GM08714 (cell line): ENCODE data around the gene RAPGEF4.

Source experiments
- H3K4me3 ChIP-seq: fragments of 200-500 bp; sonication (Bioruptor generic); 2 replicates; pipeline ENCODE4 v1.5.1; 2014; ENCODE audit warnings: mild to moderate bottlenecking, low read length, inconsistent platforms
- ZNF274 ChIP-seq: IDR thresholded peaks from 2 replicates; pipeline ENCODE4 v1.6.1; 2012; ENCODE audit warnings: mild to moderate bottlenecking, low read depth, low read length

Gene RAPGEF4

DNA sequence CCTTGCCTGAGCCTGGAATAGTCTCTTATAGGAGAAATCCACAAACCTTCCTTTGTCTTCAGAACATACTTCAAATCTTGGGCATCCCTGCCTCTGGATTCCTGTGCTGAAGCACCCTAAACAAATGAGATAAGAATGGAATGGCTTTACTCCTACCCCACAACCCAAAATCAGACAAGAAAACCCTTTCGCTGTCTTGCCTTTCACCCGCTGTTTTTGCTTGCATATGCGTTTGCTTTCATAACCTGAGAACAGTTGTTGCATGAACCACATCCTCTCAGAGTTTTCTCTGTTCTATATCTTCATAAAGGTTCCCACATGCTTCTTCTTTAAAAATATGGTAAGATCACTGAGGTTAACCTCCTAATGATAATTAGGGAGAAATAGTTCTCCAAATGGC is 207.9 kb downstream of the RAPGEF4 start:
- TF ChIP-seq ZNF274: no peak
- no peak overlapping the region for H3K4me3 ChIP-seq

GRCh38 chr2:172944022-172944793 is 208.6 kb downstream of the RAPGEF4 start:
- H3K4me3 ChIP-seq: no peak overlapping the region
- no peak for TF ChIP-seq ZNF274

GRCh38 chr2:172944794-172945509 is 209.3 kb downstream of the RAPGEF4 start:
- no peak for TF ChIP-seq ZNF274
- no peak overlapping the region for H3K4me3 ChIP-seq

- TF ChIP-seq ZNF274: no peak
- no peak overlapping the region for H3K4me3 ChIP-seq
Measured at GRCh38 chr2:172945510-172945850, 209.8 kb downstream of the RAPGEF4 start.

DNA sequence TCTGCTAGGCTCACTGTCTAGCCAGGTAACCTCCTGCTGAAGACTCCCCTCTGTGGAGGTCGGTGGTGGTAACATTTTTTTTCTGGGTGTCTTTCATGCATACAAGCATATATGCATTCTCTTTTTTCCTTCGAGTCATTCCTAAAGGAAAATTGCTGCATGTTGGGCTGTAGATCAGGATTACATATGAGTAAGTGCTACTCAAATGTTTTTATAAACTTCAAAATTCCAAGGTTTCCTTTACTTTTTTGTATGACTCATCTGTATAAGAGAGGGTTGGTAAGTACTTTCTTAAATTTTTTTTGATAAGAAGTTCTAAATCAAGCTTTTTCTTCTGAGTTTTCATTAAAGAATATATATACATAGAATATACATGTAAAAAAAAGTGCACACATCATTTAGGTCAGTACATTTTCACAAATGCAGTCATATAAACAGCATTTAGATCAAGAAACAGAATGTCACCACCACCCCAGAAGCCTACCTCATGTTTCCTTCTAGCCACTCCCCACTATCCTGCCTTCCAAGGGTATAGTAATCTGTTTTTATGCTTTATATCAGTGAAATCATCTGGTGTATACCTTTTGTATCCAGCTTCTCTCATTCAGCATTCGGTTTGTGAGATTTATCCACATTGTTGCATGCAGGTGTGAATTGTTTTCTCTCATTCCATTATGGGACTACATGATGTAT is 212.0 kb downstream of the RAPGEF4 start:
- no peak for TF ChIP-seq ZNF274
- H3K4me3 ChIP-seq: no peak overlapping the region

DNA sequence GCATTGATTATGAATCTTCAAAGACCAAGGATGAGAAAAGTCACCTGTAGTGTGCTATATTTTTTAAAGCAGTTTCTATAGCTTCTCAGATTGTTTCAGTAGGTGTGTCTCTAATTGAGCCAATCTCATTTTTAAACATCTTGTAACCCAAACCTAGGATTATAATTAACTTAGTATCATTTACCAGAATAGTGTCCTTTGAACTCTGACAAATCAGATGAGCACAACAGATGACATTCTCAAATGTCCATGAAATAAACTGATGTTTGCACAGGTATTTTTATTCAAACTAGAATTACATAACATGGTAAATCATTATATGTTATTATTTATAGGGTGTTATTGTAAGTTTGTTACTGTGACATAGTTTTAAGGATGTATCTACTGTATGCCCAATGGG is 213.9 kb downstream of the RAPGEF4 start:
- no peak for TF ChIP-seq ZNF274
- no peak overlapping the region for H3K4me3 ChIP-seq

DNA sequence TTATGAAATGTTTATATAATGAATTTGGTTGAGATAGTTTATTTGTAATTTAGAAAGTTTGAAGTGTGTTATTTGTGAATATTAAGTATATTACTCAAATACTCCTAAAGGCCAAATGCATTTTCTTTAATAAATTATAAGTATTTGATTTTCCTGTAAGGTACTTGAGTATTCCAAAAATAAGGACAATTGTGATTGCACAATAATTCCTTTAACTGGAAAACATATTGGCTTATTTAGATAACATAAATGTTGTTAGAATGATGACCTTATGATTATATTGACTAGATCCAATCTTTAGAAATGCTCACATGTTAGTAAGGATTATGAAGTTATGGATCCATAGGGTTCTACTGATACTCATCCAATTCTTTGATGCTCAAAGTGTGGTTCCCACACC is 214.9 kb downstream of the RAPGEF4 start:
- TF ChIP-seq ZNF274: no peak

DNA sequence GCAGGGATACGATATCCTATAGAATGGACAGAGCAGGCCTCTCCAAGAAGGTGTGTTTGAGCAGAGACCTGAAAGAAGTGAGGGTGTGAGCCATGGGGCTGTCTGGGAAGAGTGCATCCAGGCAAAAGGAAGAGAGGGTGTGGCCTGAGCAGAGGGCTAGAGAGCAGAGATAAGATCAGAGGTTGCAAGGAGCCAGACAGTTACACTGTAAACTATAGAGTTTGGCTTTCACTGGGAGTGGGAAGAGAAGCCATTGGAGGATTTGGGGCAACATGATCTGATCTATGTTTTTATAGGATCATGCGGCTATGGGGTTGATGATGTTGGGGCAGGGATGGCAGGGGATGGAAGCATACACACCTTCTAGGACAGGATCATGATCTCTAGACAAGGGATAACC is 215.9 kb downstream of the RAPGEF4 start:
- no peak for TF ChIP-seq ZNF274
- no peak overlapping the region for H3K4me3 ChIP-seq

More for the DNA sequence above, 214.9 kb downstream of the RAPGEF4 start:
- H3K4me3 ChIP-seq: no peak overlapping the region

GRCh38 chr2:172953411-172953810 is 217.8 kb downstream of the RAPGEF4 start:
- H3K4me3 ChIP-seq: no peak overlapping the region
- no peak for TF ChIP-seq ZNF274

GRCh38 chr2:172953970-172954852 is 218.6 kb downstream of the RAPGEF4 start:
- no peak overlapping the region for H3K4me3 ChIP-seq
- TF ChIP-seq ZNF274: no peak

- TF ChIP-seq ZNF274: no peak
- no peak overlapping the region for H3K4me3 ChIP-seq
Measured at GRCh38 chr2:172955587-172955986, 219.9 kb downstream of the RAPGEF4 start.

DNA sequence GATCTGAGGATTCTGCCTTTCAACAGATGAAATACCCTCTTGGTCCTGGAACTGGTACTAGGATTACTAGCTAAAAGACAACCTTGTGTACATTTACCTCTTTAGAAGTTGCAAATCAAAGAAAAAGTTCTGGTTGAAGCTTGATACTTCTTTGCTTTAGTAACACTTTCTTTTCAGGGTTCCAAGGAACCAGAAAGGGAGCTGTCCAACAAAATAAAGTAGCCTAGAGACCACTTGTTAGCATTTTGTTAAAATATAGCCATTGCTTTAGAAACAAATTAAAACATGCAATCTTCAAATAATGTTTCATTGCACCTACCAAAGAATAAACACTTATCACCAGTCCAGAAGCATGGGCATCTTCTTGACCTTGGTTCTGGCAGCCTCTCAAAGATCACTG is 222.1 kb downstream of the RAPGEF4 start:
- H3K4me3 ChIP-seq: no peak overlapping the region
- TF ChIP-seq ZNF274: no peak

- no peak for TF ChIP-seq ZNF274
- no peak overlapping the region for H3K4me3 ChIP-seq
Measured at GRCh38 chr2:172962082-172962481, 226.4 kb downstream of the RAPGEF4 start.

- TF ChIP-seq ZNF274: no peak
- H3K4me3 ChIP-seq: no peak overlapping the region
Measured at GRCh38 chr2:172962824-172963223, 227.2 kb downstream of the RAPGEF4 start.

DNA sequence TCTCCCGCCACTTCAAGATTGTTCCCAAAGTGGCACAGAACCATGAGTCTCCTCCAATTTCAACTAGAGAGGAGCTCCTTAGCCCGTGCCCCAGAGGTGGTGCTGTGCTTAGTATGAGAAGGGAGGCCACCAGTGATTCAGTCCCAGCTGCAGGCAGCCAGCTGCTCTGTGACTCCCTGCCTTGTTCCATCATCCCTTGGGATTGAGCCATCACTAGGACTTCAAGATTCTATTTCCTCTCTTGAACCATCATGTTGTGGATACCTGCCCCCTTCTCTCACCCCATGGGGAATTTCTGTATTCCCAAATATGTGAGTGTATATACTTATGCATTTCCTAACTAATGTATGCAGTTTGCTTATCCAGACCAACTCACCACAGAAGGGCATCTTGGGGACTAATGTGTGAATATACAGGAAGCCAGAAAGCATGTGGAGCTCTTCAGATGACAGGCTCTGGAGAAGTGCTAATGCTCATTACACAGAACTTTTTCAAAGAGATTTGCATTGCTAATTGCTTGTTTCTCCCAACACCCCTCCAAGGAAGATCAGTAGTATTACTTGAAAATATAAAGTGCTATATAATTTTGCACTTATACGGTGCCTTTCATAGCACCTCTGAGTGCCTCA is 229.0 kb downstream of the RAPGEF4 start:
- no peak for TF ChIP-seq ZNF274
- H3K4me3 ChIP-seq: no peak overlapping the region
